Activated T-cell treated with anti-CD3 and anti-CD28 coated beads, Interleukin-2, amount 50 U/mL, for 72 hours (primary cell): ENCODE data around the gene RPP14. TPM values are rescaled to one million over a fixed set of nuclear protein-coding genes. Genes with fewer than 3 reads are reported as not detected.
"Not testable (repeated sequence)": the region's sequence is repeated elsewhere in the genome, so short reads cannot be mapped to it uniquely, and the experiment has no call there.

ENCODE experiments used
- ATAC-seq, 2 donors: fragments of 150-1000 bp; cut with Tn5 transposase; replicated peaks in 1 of 2; 2 replicates each; pipeline ENCODE4 v1.10.0; 2021; ENCODE audit warnings: moderate library complexity in 2 of 2, mild to moderate bottlenecking in 1 of 2
- DNase-seq, 2 donors: peaks; one replicate each; pipeline ENCODE4 v3.0.0; 2021 to 2022; ENCODE audit warnings: mixed read lengths in 1 of 2
- H3K27ac Mint-ChIP-seq: one replicate; pipeline ENCODE4 v1.8.0; 2022; ENCODE audit warnings: mild to moderate bottlenecking, moderate library complexity, mixed read lengths
- H3K27me3 Mint-ChIP-seq: one replicate; pipeline ENCODE4 v1.8.0; 2022; ENCODE audit warnings: low read depth, mixed read lengths
- H3K36me3 Mint-ChIP-seq, 2 donors: one replicate each; pipeline ENCODE4 v1.8.0; 2022; ENCODE audit warnings: mixed read lengths in 2 of 2, mild to moderate bottlenecking in 1 of 2; ENCODE audit not compliant: insufficient read depth in 2 of 2
- H3K4me1 Mint-ChIP-seq: one replicate; pipeline ENCODE4 v1.8.0; 2022; ENCODE audit warnings: low read depth, mixed read lengths
- H3K4me3 Mint-ChIP-seq, 2 donors: one replicate each; pipeline ENCODE4 v1.8.0; 2022; ENCODE audit warnings: mild to moderate bottlenecking in 2 of 2, mixed read lengths in 2 of 2, moderate library complexity in 2 of 2
- H3K9me3 Mint-ChIP-seq, 2 donors: one replicate each; pipeline ENCODE4 v1.8.0; 2022; ENCODE audit warnings: mixed read lengths in 2 of 2
- total RNA-seq, 2 donors: library from RNA; stranded (reverse); gene quantifications; one replicate each; pipeline ENCODE4 v1.2.3, GENCODE V29; 2022

RPP14 gene
- 10 to 100 TPM; 16.6 to 17.2 TPM for total RNA-seq

DNA sequence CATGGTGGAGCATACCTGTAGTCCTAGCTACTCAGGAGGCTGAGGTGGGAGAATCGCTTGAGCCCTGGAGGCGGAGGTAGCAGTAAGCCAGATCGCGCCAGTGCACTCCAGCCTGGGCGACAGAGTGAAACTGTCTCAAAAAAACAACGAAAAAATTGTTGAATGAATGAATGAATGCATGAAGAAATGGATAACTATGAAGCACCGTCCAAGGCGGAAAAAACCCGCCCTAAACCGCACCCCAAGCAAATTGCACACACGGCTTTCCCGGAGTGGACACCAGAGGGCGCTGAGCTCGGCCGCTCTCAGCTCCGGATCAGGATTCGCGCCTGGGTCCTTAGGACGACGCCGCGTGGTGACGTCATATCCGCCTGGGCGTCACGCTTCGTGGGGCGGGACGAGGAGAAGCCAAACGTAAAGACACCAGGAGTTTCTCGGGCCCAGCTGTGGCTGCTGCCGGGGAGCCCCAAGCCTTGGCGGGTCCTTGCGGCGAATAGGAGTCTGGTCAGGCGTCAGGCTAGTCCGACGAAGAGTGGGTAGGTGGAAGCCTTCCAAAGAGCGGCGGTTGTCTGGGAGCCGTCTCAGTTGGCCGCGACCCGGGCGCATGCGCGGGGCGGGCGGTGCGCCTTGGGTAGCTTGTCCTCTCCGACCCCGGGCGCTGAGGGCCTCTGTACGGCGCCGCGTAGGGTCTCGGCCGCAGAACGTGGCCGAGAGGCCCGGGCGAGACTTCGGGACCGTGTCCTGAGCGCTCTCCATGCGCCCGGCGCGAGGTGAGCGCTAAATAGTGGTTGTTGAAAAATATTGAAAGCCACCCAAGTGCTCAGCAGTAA, at the start of gene RPP14, which contains the start of gene HTD2:
Gene RPP14 (plus strand): TSS at position 364 of the 830 bp plus-strand sequence. CDS start 4,085 bp downstream, outside the sequence.
Gene HTD2 (plus strand): TSS at position 639 of the 830 bp plus-strand sequence. CDS start 11,094 bp downstream, outside the sequence.
- Mint-ChIP-seq H3K4me3 (peak within 1 kb of the TSS; percentile 96 to 98), H3K9me3 (peaks cover 0 to 2% of the 10 kb centered on the region in 2 donors), H3K4me1 (peaks cover 37% of the 10 kb centered on the region), H3K36me3 (peaks cover 8 to 12% of the 10 kb centered on the region in 2 donors), H3K27ac (peak within 1 kb of the TSS; percentile 99), H3K27me3 (peaks cover 13% of the 10 kb centered on the region)
- ATAC-seq (peak; percentile 93), DNase-seq (peak; percentile 99)

- H3K4me3 Mint-ChIP-seq: no peak overlapping the region
- H3K4me1 Mint-ChIP-seq: peaks cover 23% of the 10 kb centered on the region
- peaks cover 0 to 1% of the 10 kb centered on the region in 2 donors for H3K36me3 Mint-ChIP-seq
- DNase-seq (no peak), ATAC-seq (no peak)
- no peaks in the 10 kb centered on the region for H3K9me3 Mint-ChIP-seq
- no peak overlapping the region for H3K27ac Mint-ChIP-seq
- H3K27me3 Mint-ChIP-seq: no peaks in the 10 kb centered on the region
These were observed 49.5 kb upstream of the RPP14 start for GRCh38 chr3:58256511-58256910.

- no peak overlapping the region for H3K27ac Mint-ChIP-seq
These were observed 47.5 kb upstream of the RPP14 start for GRCh38 chr3:58258392-58259055.

DNA sequence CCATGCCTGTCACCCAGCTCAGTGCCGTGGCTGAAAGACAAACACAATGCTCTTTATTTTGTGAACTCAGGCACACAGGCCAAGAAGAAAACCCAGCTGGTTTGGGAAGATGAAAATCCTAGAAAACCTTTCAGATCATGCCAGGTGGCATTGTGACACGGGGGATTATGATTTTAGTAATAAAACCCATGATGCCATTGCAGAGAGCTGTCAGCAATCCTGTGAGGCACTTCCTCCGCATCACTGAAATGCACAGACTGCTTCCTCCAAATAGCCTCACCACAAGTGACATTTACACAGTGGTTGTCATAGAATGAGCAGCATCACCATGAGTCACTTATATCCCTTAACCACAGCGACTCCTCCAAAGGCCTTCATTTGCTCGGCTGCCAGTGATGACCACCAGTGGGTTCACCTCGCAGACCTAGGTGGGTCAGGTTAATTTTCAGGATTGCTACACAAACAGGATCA, 45.7 kb upstream of the RPP14 start:
- ATAC-seq (peak; percentile 89 to 95), DNase-seq (peak; percentile 13 to 22)
- Mint-ChIP-seq H3K4me3 (no peak overlapping the region), H3K27ac (peak overlapping the region; percentile 50), H3K36me3 (peaks cover 0 to 1% of the 10 kb centered on the region in 2 donors), H3K4me1 (peaks cover 16% of the 10 kb centered on the region), H3K27me3 (no peaks in the 10 kb centered on the region), H3K9me3 (no peaks in the 10 kb centered on the region)

More at GRCh38 chr3:58258392-58259055, 47.5 kb upstream of the RPP14 start:
- no peaks in the 10 kb centered on the region for H3K9me3 Mint-ChIP-seq
- H3K27me3 Mint-ChIP-seq: no peaks in the 10 kb centered on the region
- H3K4me3 Mint-ChIP-seq: no peak overlapping the region
- peaks cover 16% of the 10 kb centered on the region for H3K4me1 Mint-ChIP-seq
- ATAC-seq (no peak), DNase-seq (no peak)
- peaks cover 0 to 1% of the 10 kb centered on the region in 2 donors for H3K36me3 Mint-ChIP-seq

GRCh38 chr3:58260733-58261132, 45.3 kb upstream of the RPP14 start:
- H3K27ac Mint-ChIP-seq: no peak overlapping the region
- peaks cover 0 to 1% of the 10 kb centered on the region in 2 donors for H3K36me3 Mint-ChIP-seq
- no peak for DNase-seq
- ATAC-seq: peak; percentile 27 to 56
- no peaks in the 10 kb centered on the region for H3K9me3 Mint-ChIP-seq
- H3K4me1 Mint-ChIP-seq: peaks cover 16% of the 10 kb centered on the region
- H3K27me3 Mint-ChIP-seq: no peaks in the 10 kb centered on the region
- H3K4me3 Mint-ChIP-seq: no peak overlapping the region

DNA sequence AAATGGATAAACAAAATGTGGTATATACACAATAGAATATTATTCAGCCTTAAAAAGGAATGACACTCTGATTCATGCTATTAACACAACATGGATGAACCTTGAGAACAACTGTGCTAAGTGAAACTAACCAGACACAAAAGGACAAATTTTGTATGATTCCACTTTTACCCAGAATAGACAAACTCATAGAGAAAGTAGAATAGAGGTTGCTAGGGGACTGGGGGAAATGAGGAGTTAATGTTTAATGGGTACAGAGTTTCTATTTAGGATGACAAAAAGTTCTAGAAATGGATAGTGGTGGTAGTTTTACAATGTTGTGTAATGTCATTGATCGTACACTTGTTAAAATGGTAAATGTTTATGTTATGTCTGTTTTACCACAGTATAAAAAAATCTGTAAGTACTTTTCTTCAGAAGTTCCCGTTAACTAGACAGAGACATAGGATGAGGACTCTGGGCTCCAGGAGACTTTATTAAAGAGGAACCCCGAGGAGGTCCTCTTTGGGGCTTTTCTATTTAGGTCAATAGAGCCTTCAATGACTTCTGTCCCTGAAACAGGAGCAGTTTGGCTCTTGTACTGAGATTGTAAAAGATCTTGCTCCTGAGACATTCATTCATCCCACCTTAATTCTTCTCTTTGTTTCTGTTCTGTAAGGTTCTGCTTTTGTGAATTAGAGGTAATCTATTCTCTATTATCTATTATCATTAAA, 43.9 kb upstream of the RPP14 start:
- H3K4me3 Mint-ChIP-seq: no peak overlapping the region
- no peak overlapping the region for H3K27ac Mint-ChIP-seq
- no peak for ATAC-seq
- H3K27me3 Mint-ChIP-seq: no peaks in the 10 kb centered on the region
- DNase-seq: no peak
- H3K36me3 Mint-ChIP-seq: peaks cover 0 to 1% of the 10 kb centered on the region in 2 donors
- H3K9me3 Mint-ChIP-seq: no peaks in the 10 kb centered on the region
- peaks cover 26% of the 10 kb centered on the region for H3K4me1 Mint-ChIP-seq

DNA sequence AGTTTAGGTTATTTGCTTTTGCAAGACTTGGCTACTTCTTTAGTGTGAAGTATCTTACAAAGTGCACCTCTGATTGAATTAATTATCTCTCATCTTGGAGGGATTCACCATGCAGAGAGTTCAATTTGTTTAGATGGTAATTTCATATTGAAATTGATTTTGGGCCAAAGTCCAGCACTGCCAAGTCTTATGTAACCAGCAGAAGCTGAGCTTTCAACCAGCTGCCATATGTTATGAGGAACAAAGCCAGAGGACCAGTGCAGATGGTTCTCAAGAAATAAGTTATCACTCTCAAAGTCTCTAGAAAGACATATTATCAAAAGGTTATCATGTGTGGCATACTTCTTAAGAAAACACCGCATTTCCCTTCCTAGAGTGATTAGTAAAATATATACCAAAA, 39.5 kb upstream of the RPP14 start:
- Mint-ChIP-seq H3K4me3 (no peak overlapping the region), H3K27ac (no peak overlapping the region), H3K27me3 (no peaks in the 10 kb centered on the region), H3K9me3 (no peaks in the 10 kb centered on the region), H3K4me1 (peaks cover 17% of the 10 kb centered on the region), H3K36me3 (peaks cover 0 to 2% of the 10 kb centered on the region in 2 donors)
- ATAC-seq (no peak), DNase-seq (no peak)

- H3K4me3 Mint-ChIP-seq, ATAC-seq, H3K27ac Mint-ChIP-seq, H3K27me3 Mint-ChIP-seq, H3K36me3 Mint-ChIP-seq, H3K9me3 Mint-ChIP-seq, DNase-seq: not testable (repeated sequence)
- H3K4me1 Mint-ChIP-seq: peaks cover 26% of the 10 kb centered on the region
These were observed 38.5 kb upstream of the RPP14 start for GRCh38 chr3:58267543-58267942.

GRCh38 chr3:58269356-58269755, 36.7 kb upstream of the RPP14 start:
- H3K4me3 Mint-ChIP-seq: no peak overlapping the region
- no peaks in the 10 kb centered on the region for H3K9me3 Mint-ChIP-seq
- no peak overlapping the region for H3K27ac Mint-ChIP-seq
- no peaks in the 10 kb centered on the region for H3K27me3 Mint-ChIP-seq
- ATAC-seq (no peak), DNase-seq (no peak)
- peaks cover 0 to 2% of the 10 kb centered on the region in 2 donors for H3K36me3 Mint-ChIP-seq
- H3K4me1 Mint-ChIP-seq: peaks cover 29% of the 10 kb centered on the region

- Mint-ChIP-seq H3K4me3 (no peak overlapping the region), H3K36me3 (peaks cover 0 to 4% of the 10 kb centered on the region in 2 donors), H3K27ac (no peak overlapping the region), H3K4me1 (peaks cover 29% of the 10 kb centered on the region), H3K9me3 (no peaks in the 10 kb centered on the region), H3K27me3 (no peaks in the 10 kb centered on the region)
- DNase-seq (no peak), ATAC-seq (no peak)
These were observed 35.6 kb upstream of the RPP14 start for GRCh38 chr3:58270485-58270884.

DNA sequence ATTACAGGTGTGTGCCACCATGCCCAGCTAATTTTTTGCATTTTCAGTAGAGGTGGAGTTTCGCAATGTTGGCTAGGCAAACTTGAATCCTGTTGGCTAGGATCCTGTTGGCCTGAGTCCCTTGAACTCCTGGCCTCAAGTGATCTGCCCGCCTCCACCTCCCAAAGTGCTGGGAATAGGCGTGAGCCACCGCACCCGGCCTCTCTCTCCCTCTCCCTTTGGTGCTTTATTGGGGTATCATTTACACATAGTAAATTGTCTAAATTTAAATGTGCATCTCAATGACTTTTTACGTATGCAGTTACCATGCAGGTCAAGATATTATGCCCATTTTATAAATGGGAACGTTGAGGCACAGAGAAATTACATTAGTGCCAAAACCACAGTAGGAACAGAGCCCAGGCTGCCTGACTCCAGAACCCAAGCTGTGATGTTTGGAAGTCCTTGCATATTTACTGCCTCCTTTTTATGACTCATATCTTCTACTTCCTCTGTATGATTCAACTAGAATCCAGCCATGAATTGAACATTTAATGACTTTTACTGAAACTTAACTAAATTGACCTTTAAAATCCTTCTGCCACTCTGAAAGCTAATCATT, 34.0 kb upstream of the RPP14 start:
- Mint-ChIP-seq H3K36me3 (peaks cover 4 to 9% of the 10 kb centered on the region in 2 donors), H3K4me1 (peaks cover 19% of the 10 kb centered on the region), H3K27me3 (no peaks in the 10 kb centered on the region), H3K4me3 (peak overlapping the region in 1 of 2 donors; percentile 56), H3K9me3 (peaks cover 3% of the 10 kb centered on the region in 2 donors), H3K27ac (peak overlapping the region; percentile 48)
- ATAC-seq (peak in 1 of 2 donors; percentile 66), DNase-seq (no peak)

DNA sequence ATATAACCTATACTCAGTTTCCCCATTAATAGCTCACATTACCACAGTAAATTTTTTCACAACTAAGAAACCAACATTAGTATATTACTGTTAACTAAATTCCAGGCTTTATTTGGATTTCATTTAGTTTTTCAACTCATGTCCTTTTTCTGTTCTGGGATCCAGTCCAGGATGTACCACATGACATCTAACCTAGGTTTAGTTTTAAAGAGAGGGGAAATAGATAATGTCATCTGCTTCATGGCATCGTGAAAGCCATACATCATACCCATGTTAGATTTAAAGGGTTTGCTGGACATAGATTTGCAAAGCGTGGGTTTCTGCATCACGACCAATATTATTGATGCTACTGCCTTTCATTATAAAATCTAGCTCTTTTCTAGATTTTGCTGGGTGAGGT, 33.2 kb upstream of the RPP14 start:
- H3K4me1 Mint-ChIP-seq: peaks cover 12% of the 10 kb centered on the region
- no peak for ATAC-seq
- no peak for DNase-seq
- H3K27ac Mint-ChIP-seq: no peak overlapping the region
- peaks cover 3% of the 10 kb centered on the region in 2 donors for H3K9me3 Mint-ChIP-seq
- H3K36me3 Mint-ChIP-seq: peaks cover 4 to 9% of the 10 kb centered on the region in 2 donors
- H3K4me3 Mint-ChIP-seq: no peak overlapping the region
- H3K27me3 Mint-ChIP-seq: no peaks in the 10 kb centered on the region
